ENCODE measurements around the gene S100A5. TPM values are rescaled to one million over a fixed set of nuclear protein-coding genes. Genes with fewer than 3 reads are reported as not detected.

The S100A5 gene
- total and polyA plus RNA-seq, 2 experiments from 2014 or later: 0.41 TPM; not detected in 1

DNA sequence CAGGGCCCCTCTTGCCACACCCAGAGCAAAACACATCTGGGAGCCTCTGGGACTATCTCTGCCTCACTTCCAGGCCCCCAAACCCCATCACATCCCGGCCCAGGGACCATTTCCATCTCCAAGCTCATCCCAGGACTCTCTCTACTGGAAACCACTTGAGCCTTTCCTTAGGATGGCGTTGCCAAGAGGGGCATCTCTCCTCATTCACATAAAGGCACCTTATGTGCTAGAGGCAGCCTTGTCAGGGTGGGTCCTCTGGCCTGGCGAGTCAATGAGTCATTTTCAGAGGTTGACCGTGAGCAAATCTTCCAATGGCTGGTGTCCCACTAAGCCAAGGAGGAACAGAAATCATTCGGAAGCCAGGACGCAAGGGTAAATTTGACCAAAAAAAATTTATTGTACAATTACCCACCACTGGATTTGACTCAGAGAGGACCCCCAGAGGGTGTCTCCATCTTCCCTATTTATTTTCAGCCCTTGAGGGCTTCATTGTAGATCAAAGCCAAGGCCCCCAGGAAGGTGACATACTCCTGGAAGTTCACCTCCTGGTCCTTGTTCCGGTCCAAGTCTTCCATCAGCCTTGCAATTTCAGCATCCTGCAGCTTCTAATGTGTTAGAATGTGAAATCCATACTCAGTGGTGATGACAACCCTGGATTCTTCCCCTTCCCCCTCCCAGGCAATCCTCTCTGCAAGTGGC, 6.4 kb downstream of the S100A5 start:
- TF ChIP-seq EZH2phosphoT487 (IDR thresholded peaks at IDR 0.05; ENCODE audit: insufficient read depth, low read depth) (no peak), EZH2 (IDR thresholded peaks at IDR 0.05; ENCODE audit: insufficient read depth, poor library complexity, severe bottlenecking) (no peak)
- in situ Hi-C loops (cut with MboI): no loop called here
- H3K27me3 ChIP-seq (replicated peaks; ENCODE audit: insufficient read depth): no peaks in the 10 kb centered on the region
- H3K79me2 ChIP-seq (ENCODE audit: insufficient read depth): peaks cover 17% of the 10 kb centered on the region
- peak overlapping the region; percentile 94 for H3K4me2 ChIP-seq (ENCODE audit: unreplicated experiment)
- peaks cover 32% of the 10 kb centered on the region for H3K4me1 ChIP-seq (ENCODE audit: insufficient read depth)
- no peaks in the 10 kb centered on the region for H3K9me2 ChIP-seq (ENCODE audit: insufficient read depth)
- WGBS, 2 experiments (ENCODE audit: low coverage in 1 of 2, low lambda C conversion rate in 2 of 2, missing lambda C conversion rate in 2 of 2): 3% methylated on average over 7 of the region's 7 CpGs
- DNase-seq: peak; percentile 81
- H3K4me3 ChIP-seq: peak overlapping the region; percentile 93
- H3K27ac ChIP-seq: peak overlapping the region; percentile 97
- no peaks in the 10 kb centered on the region for H3K9me3 ChIP-seq (ENCODE audit: low read depth)
- H2AFZ ChIP-seq: no peak overlapping the region
- H3K36me3 ChIP-seq (ENCODE audit: low read depth): no peaks in the 10 kb centered on the region
- H4K20me1 ChIP-seq (ENCODE audit: insufficient read depth): no peaks in the 10 kb centered on the region
- peaks cover 54% of the 10 kb centered on the region for H3F3A ChIP-seq (ENCODE audit: insufficient read depth)
- peak overlapping the region; percentile 99 for H3K9ac ChIP-seq

DNA sequence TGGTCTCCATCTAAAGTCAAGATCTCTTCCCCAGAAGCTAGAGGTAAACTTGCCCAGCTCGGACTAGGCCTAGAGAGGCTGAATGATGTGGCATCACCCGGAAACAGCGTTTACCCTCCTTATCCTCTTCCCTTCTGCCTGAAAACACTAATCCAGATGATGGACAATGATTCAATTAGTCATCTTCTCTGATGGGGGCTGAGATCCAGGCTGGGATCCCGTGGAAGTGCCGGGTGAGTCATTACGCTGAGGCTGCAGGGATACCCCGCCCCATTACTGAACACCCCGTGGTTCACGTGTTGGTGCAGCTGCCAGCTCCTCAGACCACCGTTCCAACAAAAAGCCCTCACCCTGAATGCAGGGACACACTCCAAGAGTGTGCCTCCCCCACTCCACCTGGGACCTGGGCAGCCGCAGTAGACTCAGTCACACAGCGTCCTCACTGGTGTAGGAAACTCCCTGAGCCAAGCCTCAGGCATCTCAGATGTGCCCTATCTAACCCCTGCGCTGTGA, 7.0 kb downstream of the S100A5 start:
- peaks cover 17% of the 10 kb centered on the region for H3K79me2 ChIP-seq (ENCODE audit: insufficient read depth)
- in situ Hi-C loops (cut with MboI): no loop called here
- TF ChIP-seq EZH2phosphoT487 (IDR thresholded peaks at IDR 0.05; ENCODE audit: insufficient read depth, low read depth) (no peak), EZH2 (IDR thresholded peaks at IDR 0.05; ENCODE audit: insufficient read depth, poor library complexity, severe bottlenecking) (no peak)
- no peaks in the 10 kb centered on the region for H3K9me3 ChIP-seq (ENCODE audit: low read depth)
- H3K4me3 ChIP-seq: peak overlapping the region; percentile 93
- no peaks in the 10 kb centered on the region for H3K9me2 ChIP-seq (ENCODE audit: insufficient read depth)
- H3K4me1 ChIP-seq (ENCODE audit: insufficient read depth): peaks cover 29% of the 10 kb centered on the region
- H3K27me3 ChIP-seq (replicated peaks; ENCODE audit: insufficient read depth): no peaks in the 10 kb centered on the region
- H2AFZ ChIP-seq: no peak overlapping the region; the same call in 1 of the 2 replicates
- peak overlapping the region; percentile 99 for H3K9ac ChIP-seq
- H3F3A ChIP-seq (ENCODE audit: insufficient read depth): peaks cover 57% of the 10 kb centered on the region
- peak; percentile 93 for DNase-seq
- no peaks in the 10 kb centered on the region for H4K20me1 ChIP-seq (ENCODE audit: insufficient read depth)
- H3K27ac ChIP-seq: peak overlapping the region; percentile 97
- WGBS, 2 experiments (ENCODE audit: low coverage in 1 of 2, low lambda C conversion rate in 2 of 2, missing lambda C conversion rate in 2 of 2): 0 to 1% methylated on average over 13 of the region's 13 CpGs
- no peaks in the 10 kb centered on the region for H3K36me3 ChIP-seq (ENCODE audit: low read depth)
- peak overlapping the region; percentile 94 for H3K4me2 ChIP-seq (ENCODE audit: unreplicated experiment)

DNA sequence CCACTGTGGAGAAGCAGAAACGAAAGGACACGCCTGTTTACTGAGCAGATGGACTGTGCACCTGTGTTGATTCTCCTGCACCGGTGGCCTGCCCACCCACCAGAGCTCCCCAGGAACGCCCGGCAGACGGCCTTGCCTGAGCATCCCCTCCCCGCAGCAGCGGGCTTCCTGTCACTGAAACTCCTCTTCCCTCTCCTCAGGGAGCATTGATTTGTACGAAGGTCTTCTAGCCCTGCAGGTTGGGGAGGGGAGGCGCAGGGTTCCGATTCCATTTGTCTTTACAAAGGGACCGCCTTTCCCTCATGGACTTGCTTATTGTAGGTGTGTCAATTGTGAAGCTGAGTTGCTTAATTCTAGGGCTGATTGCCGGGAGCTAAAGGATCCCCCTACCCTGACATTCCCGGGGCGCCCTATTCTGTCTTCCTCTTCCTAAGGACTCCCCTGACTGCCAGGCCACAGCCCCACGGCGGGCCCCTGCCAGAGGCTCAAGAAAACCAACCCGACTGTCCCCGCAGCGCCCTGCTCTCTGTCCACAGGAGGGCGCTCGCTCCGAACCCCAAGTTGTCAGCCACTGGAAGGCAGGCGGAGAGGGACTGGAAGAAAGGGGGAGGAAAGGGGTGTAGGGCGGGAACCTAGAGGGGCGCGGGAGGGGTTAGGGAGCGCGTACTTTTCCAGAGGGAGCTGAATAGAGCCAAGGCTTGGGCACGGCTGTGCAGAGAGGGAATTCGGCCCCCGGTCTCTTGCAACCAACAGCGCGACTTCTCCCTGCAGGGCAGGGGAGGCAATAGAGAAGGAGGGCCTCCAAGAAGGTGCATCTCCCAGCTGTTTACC, 7.8 kb downstream of the S100A5 start:
- peak overlapping the region; percentile 99 for H3K9ac ChIP-seq
- no peaks in the 10 kb centered on the region for H3K9me3 ChIP-seq (ENCODE audit: low read depth)
- H3K4me2 ChIP-seq (ENCODE audit: unreplicated experiment): peak overlapping the region; percentile 94
- peak overlapping the region; percentile 93 for H3K4me3 ChIP-seq
- in situ Hi-C loops (cut with MboI): no loop called here
- H3K27me3 ChIP-seq (replicated peaks; ENCODE audit: insufficient read depth): no peaks in the 10 kb centered on the region
- peaks cover 52% of the 10 kb centered on the region for H3F3A ChIP-seq (ENCODE audit: insufficient read depth)
- no peaks in the 10 kb centered on the region for H4K20me1 ChIP-seq (ENCODE audit: insufficient read depth)
- peaks cover 21% of the 10 kb centered on the region for H3K4me1 ChIP-seq (ENCODE audit: insufficient read depth)
- peak overlapping the region; percentile 36 for H2AFZ ChIP-seq
- no peak for TF ChIP-seq EZH2 (IDR thresholded peaks at IDR 0.05; ENCODE audit: insufficient read depth, poor library complexity, severe bottlenecking)
- no peak for TF ChIP-seq EZH2phosphoT487 (IDR thresholded peaks at IDR 0.05; ENCODE audit: insufficient read depth, low read depth)
- no peaks in the 10 kb centered on the region for H3K36me3 ChIP-seq (ENCODE audit: low read depth)
- peak overlapping the region; percentile 97 for H3K27ac ChIP-seq
- WGBS, 2 experiments (ENCODE audit: low coverage in 1 of 2, low lambda C conversion rate in 2 of 2, missing lambda C conversion rate in 2 of 2): 7 to 8% methylated on average over 34 of the region's 34 CpGs
- peaks cover 17% of the 10 kb centered on the region for H3K79me2 ChIP-seq (ENCODE audit: insufficient read depth)
- no peaks in the 10 kb centered on the region for H3K9me2 ChIP-seq (ENCODE audit: insufficient read depth)
- peak; percentile 93 for DNase-seq

DNA sequence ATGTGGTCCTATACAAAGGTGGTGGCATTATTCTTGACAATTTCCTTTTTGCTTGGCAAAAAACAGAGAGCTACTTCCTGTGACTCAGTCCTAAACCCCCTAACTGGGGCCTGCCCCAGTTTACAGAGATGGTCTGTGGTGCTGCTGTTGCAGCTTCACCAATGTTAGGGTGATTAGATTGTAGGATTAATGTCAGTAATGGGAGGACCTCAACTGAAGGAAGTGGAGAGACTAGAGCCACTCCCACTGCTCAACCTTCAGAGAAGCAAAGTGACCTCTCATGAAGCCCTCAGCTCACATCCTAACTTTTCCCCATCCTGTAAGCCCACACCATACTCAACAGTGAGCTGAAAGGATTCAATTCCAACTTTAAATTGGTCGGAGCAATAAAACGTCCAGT, 8.6 kb downstream of the S100A5 start:
- Histone ChIP-seq H3K9ac (peak overlapping the region; percentile 99; the same call in 1 of the 2 replicates), H3K9me3 (ENCODE audit: low read depth) (no peaks in the 10 kb centered on the region), H3K4me1 (ENCODE audit: insufficient read depth) (peaks cover 21% of the 10 kb centered on the region), H3K27ac (peak overlapping the region; percentile 97), H3K4me2 (ENCODE audit: unreplicated experiment) (peak overlapping the region; percentile 94), H3K79me2 (ENCODE audit: insufficient read depth) (peaks cover 17% of the 10 kb centered on the region), H2AFZ (0 out of 2 replicates have a peak overlapping the region, but pooled peaks have one; percentile 36), H3K4me3 (no peak overlapping the region), H4K20me1 (ENCODE audit: insufficient read depth) (no peaks in the 10 kb centered on the region), H3K27me3 (replicated peaks; ENCODE audit: insufficient read depth) (no peaks in the 10 kb centered on the region), H3F3A (ENCODE audit: insufficient read depth) (peaks cover 47% of the 10 kb centered on the region), H3K9me2 (ENCODE audit: insufficient read depth) (no peaks in the 10 kb centered on the region), H3K36me3 (ENCODE audit: low read depth) (no peaks in the 10 kb centered on the region)
- WGBS, 2 experiments (ENCODE audit: low coverage in 1 of 2, low lambda C conversion rate in 2 of 2, missing lambda C conversion rate in 2 of 2): 31 to 47% methylated on average over 2 of the region's 2 CpGs
- in situ Hi-C loops (cut with MboI): no loop called here
- no peak for TF ChIP-seq EZH2phosphoT487 (IDR thresholded peaks at IDR 0.05; ENCODE audit: insufficient read depth, low read depth)
- TF ChIP-seq EZH2 (IDR thresholded peaks at IDR 0.05; ENCODE audit: insufficient read depth, poor library complexity, severe bottlenecking): no peak
- DNase-seq: no peak

All from GM23248 (cell line).